ENCODE data around the gene TRIM17.

Gene TRIM17

GRCh38 chr1:228400237-228400651 lies 16.4 kb downstream of the TRIM17 start:
- no peak for DNase-seq

- no peak for DNase-seq
Measured at GRCh38 chr1:228399531-228400236, 17.0 kb downstream of the TRIM17 start.

GRCh38 chr1:228398741-228399461 lies 17.8 kb downstream of the TRIM17 start:
- no peak for DNase-seq

- no peak for DNase-seq
Measured at GRCh38 chr1:228397966-228398365, 18.7 kb downstream of the TRIM17 start.

DNA sequence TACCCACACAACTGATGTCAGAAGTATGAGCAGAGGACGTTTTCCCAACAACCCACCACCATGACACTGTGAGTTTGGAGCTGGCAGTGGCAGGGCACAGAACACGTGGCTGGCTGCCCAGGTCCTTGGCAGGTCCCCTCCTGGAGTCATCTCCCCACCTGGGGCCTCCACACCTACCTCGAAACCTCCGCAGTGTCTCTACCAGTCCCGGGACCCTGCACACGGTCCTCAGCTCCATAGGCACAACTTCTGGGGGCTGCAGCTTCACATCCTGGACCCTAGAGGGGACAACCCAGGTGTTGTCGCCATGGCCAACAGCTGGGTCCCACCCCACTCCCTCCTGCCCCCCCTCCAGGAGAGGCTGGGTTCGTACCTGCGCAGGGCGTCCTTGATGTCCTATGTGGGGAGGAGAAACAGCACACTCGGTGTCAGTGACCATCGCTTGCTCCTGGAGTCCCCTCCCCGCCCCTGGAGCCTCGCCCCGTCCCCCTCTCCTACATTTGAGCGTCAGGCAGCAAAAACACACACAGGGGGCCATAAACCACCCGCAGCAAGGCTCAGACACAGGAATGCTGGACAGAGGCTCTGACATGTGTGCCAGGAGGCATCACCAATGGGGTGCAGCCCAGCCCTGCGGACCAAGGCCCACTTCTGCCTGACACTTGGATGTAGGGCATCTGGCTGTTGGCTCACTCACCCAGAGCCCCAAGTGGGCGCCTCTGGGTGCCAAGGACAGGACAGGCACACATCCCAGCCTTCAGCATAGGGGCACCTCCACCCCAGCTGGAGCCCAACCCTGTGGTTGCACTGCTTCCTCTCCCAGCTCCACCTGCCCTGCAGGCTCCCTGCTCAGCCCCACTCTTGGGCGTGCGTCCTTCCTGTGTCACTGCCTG lies 19.6 kb downstream of the TRIM17 start:
- no peak for DNase-seq

DNA sequence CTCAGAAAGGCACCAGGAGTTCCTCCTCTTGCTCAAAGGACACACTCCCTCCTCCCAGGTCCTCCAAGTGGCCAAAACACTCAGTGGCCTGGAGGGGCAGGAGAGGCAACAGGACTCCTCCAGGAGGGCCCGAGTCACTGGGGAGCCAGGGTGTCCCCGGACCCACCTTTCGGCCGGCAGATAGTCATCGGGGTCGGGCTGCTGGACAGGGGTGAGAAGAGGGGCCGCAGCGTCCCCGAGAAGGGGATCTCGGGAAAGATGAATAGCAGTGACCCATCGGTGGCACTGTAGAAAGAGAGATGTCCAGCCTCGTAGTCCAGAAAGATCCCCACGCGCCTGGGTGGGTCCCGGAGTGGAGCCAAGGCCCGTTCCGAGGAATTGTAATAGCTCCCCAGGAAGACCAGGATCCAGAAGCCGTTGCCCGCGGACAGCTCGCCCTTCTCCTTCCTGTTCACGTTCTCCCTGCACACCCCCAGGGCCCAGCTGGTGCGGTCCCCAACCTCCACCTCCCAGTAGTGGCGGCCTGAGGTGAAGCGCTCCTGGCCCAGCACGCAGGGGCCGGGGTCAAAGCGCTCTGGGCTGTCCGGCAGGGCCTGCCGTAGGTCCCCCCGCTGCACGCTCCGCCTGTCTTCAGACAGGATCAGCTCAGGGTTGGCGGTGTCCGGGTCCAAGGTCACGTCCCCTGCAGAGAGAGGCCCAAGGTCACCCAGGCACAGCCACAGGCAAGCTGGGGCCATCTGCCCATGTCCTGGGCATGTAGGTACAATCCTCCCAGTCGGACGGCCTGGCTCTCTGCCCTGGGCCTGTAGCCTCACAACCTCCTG lies 21.9 kb downstream of the TRIM17 start:
- no peak for DNase-seq

DNA sequence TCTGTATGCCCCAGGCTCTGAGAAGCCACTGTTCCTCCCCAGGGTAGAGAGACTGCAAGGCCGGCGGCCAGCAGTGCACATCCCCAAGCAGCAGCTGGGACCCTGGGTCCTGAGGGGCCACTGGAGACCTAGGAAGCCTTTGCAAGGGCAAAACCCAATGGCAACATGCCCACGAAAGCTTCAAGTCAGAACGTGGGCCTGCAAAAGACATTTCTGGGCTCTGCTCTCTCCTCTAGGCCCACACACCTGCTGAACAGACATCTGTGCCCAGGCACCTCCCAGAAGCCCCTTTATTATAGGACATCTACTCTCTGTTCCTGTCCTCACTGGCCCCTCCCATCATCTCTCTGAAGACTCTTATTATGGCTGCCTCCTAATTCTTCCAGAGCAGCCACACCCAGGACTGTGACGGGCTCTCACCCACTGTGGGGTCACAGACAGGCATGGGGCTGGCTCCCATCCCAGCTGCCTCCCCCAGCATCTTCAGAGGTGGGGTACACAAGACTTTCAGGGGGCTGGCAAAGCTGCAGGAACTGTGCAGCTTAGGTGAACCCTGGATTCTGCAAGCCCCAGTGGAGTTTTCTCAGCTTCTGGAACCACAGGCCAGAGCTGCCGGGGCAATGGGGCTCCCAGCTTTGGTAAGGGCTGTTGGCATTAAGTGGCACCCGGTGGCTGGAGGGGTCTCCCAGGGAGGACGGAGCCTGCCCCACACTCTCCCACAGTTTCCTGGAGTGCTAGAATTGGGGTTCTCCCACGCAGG lies 22.7 kb downstream of the TRIM17 start:
- no peak for DNase-seq

GRCh38 chr1:228393268-228393701 lies 23.4 kb downstream of the TRIM17 start:
- DNase-seq: no peak

DNA sequence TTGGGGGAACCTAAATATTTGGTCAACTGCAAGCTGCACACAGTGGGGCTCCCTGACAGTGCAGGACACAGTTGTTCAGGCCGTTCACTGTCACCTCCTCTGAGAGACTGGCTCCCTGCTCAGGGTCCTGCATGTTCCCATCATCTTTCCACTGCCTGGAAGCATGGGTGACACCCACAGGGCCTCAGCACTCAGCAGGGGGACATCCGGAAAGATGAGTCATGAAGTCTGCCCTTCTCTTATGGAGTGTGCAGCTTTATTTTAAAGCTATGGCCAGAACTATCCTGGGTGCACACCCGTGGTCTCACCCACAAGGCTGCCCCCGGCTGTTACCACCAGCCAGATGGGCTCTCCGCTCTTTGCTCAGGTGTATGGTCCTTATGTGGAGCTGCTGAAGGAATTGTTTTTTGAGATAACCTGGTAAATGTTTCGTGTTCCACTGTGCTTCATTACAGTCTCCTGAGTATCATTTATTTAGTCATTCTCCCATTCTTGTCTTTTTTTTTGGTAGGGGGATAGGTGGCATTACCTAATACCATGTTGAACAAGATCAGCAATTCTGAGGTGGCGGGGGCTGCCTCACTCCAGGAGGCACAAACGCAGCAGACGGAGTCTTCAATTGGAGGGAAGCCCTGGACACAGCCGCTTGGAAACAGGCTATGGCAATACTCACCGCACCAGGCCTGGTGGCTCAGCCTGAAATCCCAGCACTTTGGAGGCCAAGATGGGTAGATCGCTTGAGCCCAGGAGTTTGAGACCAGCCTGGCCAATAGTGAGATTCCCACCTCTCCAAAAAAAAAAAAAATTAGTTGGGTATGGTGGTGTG lies 24.3 kb downstream of the TRIM17 start:
- DNase-seq: no peak

DNA sequence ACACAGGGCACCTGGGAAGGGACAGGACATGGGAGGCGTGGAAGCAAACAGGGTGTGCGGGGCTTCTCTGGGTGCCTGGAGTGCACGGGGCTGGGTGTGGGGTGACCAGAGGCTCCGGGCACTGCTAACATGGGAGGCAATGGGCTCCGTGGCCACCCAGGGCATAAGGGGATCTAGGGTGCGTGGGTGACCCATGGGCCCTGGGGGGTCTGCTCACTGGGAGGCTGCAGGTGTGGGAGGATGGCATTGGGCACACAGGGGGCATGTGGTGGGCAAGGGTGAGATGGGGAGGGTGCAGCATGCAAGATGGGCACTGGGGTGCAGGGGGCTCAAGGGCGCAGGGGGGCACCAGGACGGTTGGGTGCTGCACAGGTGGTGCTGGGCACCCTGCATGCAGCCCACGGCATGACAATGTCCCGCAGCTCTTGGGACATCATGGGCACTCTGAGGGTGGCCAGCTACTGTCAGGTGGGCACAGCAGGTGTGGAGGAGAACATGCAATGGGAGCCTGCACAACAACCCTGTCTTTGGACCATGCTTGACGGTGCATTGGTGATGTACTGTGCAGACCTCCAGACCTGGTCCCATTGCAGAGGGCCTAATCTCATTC lies 25.1 kb downstream of the TRIM17 start:
- no peak for DNase-seq

GRCh38 chr1:228390649-228391048 lies 26.0 kb downstream of the TRIM17 start:
- no peak for DNase-seq

GRCh38 chr1:228387321-228387720 lies 29.3 kb downstream of the TRIM17 start:
- no peak for DNase-seq

GRCh38 chr1:228385232-228385631 lies 31.4 kb downstream of the TRIM17 start:
- DNase-seq: no peak

DNA sequence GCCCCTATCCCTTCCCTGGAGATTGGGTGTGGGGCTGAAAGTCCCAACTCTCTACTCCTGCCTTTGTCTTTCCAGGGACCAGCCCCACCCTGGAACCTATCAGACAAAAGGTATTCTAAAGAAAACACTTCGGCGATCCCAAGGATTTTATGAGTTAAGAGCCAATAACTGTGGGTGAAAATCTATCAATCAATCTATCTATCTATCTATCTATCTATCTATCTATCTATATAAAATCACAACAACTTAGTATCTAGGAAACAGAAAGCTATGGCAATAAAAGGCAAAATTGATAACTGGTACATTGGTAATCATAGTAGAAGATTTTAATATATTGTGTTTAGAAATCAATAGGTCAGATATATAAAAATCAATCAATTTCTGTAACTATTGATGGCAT lies 32.9 kb downstream of the TRIM17 start:
- DNase-seq: no peak

- no peak for DNase-seq
Measured at GRCh38 chr1:228381356-228381755, 35.3 kb downstream of the TRIM17 start.

GRCh38 chr1:228379666-228380065 lies 37.0 kb downstream of the TRIM17 start:
- no peak for DNase-seq

DNA sequence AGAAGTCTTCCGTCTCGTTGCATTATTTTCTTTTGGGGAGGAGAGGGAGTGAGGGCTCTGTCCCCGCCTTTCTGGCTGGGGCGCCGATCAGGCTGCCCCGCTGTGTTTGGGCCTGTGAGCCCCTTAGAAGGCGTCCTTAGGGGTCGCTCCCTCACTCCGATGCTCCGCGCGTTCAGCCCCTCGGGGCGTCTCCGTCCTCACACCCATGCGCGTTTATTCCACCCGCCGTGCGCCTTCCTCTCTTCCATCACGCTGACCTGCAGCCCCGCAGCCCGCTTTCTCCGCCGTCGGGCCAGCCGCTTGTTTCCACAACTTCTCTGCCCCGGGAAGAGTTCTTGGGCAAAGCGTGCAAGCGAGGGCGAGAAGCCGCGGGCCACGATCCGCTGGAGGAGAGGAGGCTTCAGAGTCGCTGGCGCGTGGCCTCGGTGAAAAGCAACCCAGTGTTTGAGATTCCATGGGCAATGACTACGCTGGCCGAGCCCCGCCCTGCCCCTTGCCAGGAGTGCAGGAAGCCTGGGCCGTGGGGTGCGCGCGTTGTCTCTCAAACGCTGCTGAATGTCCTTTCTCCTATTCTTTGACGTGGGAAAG lies 37.7 kb downstream of the TRIM17 start:
- no peak for DNase-seq

DNA sequence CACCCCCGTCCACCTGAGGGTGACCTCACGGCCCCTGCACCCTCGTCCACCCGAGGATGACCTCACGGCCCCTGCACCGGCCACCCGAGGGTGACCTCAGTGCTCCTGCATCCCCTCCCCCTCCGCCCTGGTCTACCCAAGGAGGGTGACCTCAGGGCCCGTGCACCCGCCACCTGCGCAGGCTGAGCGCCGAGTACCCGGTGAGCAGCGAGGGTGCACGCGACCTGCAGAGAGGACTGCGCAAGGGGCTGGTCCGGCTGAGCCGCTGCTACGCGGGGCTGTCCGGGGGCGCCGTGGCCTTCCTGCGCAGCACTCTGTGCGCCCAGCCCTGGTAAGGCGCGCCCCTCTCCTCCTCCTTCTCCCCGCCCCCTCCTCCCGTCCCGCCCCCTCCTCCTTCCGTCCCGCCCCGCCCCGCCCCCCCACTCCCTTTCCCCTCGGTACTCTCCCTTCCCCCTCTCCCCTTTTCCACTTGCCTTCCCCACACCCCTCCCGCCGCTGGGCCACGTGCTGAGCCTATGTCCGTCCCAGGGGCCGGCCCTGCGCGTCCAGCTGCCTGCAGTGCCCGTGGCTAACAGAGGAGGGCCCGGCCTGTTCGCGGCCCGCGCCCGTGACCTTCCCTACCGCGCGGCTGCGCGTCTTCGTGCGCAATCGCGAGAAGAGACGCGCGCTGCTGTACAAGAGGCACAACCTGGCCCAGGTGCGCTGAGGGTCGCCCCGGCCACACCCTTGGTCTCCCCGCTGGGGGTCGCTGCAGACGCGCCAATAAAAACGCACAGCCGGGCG lies 38.4 kb downstream of the TRIM17 start:
- DNase-seq: peak; percentile 58

DNA sequence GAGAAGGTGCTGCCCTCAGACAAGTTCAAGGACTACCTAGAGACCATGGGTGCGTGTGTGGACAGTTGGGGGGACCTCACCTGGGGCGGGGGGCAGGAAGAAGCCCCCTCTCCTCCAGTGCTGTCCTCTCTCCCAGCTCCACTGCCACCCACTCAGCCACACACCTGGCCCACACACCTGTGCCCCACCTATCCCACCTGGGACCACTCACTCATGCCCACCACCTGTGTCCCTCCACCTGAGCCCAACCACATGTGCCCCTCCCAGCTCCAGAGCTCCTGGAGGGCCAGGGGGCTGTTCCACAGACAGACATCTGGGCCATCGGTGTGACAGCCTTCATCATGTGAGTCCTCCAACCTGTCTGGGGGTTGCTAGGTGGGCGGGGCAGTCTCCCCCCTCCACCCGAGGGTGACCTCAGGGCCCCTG lies 39.0 kb downstream of the TRIM17 start:
- DNase-seq: no peak

All from activated CD4-positive, alpha-beta T cell treated with anti-CD3 and anti-CD28 coated beads, Interleukin-2, amount 50 U/mL, for 16 hours (primary cell).